ENCODE data around the gene IFNLR1.

Gene IFNLR1

GRCh38 chr1:24206083-24206464 is 19.0 kb upstream of the IFNLR1 start:
- Histone ChIP-seq H3K4me3 (no peak overlapping the region), H3K27ac (no peak overlapping the region)
- no peak for TF ChIP-seq CTCF (IDR thresholded peaks at IDR 0.05)
- no peak for DNase-seq (ENCODE audit: low spot score)

GRCh38 chr1:24205345-24206082 is 18.4 kb upstream of the IFNLR1 start:
- no peak for TF ChIP-seq CTCF (IDR thresholded peaks at IDR 0.05)
- Histone ChIP-seq H3K4me3 (no peak overlapping the region), H3K27ac (no peak overlapping the region)
- DNase-seq (ENCODE audit: low spot score) = no peak

- DNase-seq (ENCODE audit: low spot score) = no peak
- Histone ChIP-seq H3K4me3 (no peak overlapping the region), H3K27ac (no peak overlapping the region)
- TF ChIP-seq CTCF (IDR thresholded peaks at IDR 0.05) = no peak
These were observed 17.0 kb upstream of the IFNLR1 start for GRCh38 chr1:24204116-24204515.

GRCh38 chr1:24203404-24203803 is 16.3 kb upstream of the IFNLR1 start:
- no peak for DNase-seq (ENCODE audit: low spot score)
- Histone ChIP-seq H3K27ac (no peak overlapping the region), H3K4me3 (no peak overlapping the region)
- TF ChIP-seq CTCF (IDR thresholded peaks at IDR 0.05) = no peak

- no peak for DNase-seq (ENCODE audit: low spot score)
- Histone ChIP-seq H3K27ac (no peak overlapping the region), H3K4me3 (no peak overlapping the region)
- no peak for TF ChIP-seq CTCF (IDR thresholded peaks at IDR 0.05)
These were observed 15.9 kb upstream of the IFNLR1 start for GRCh38 chr1:24202987-24203386.

- TF ChIP-seq CTCF (IDR thresholded peaks at IDR 0.05) = no peak
- DNase-seq (ENCODE audit: low spot score) = no peak
- Histone ChIP-seq H3K4me3 (no peak overlapping the region), H3K27ac (no peak overlapping the region)
These were observed 15.5 kb upstream of the IFNLR1 start for GRCh38 chr1:24202556-24202955.

- no peak overlapping the region for H3K4me3 ChIP-seq
- DNase-seq (ENCODE audit: low spot score) = peak; percentile 85
- no peak overlapping the region for H3K27ac ChIP-seq
- peak; percentile 71 for TF ChIP-seq CTCF (IDR thresholded peaks at IDR 0.05)
These were observed 14.9 kb upstream of the IFNLR1 start for GRCh38 chr1:24201941-24202440.

Measured in coronary artery (tissue), 2 donors.